ENCODE measurements around the gene RBM11. TPM values are rescaled to one million over a fixed set of nuclear protein-coding genes. Genes with fewer than 3 reads are reported as not detected.

RBM11 gene
- total RNA-seq, 1 experiment from 2014 or later, result 0.20 TPM

DNA sequence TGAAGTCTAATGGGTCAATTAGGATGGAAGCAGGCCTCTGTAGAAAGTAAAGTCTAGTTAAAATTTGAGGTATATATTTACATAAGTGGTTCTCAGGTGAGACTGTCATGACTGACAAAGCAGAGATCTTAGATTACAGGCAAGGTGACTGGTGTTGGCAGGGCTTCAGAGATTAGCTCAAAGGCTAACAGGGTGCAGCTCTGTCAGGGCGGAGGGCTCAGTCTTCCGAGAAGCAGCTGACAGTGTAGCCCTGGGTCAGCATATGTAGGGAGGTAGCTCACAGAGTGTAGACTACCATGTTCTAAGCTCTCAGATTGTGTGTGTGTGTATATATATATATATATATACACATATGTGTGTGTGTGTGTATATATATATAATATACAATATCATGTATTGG, 54.7 kb downstream of the RBM11 start:
- DNase-seq (ENCODE audit: low read depth), result no peak

DNA sequence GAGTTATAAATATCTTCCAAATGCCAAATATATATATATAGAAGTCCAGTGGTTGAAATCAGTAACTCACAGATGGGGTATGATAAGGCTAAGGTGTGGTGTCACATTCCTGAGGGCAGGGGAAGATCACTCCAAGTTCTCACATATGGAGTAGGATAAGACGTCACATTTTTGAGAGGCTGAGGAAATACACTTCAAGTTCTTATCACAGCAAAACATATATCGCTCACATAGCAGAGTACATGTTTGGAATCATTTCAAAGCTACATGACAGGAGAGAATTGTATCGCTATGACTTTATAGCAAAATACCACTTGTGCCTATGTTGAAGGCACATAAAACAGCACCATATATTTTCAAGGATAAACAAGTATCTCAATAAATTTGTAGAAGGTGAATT, 55.1 kb downstream of the RBM11 start:
- no peak for DNase-seq (ENCODE audit: low read depth)

DNA sequence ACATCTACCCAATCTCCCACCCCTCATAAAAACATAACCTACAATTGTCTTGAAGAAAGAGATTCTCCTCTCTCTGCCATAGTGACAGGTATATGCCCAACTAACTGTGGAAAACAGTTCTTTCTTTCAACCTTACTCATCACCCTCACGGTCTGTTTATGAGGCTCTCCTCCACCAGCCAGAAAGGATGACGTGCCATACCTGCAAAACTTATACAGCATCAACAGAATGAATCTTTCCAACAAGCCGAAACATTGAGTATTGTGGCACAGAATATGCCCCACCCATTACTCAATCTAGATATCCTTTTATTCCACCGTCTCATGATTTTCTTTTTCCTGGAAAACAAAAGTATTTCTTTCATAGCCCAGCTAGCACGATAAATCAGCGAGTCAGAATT, 55.7 kb downstream of the RBM11 start:
- no peak for DNase-seq (ENCODE audit: low read depth)

DNA sequence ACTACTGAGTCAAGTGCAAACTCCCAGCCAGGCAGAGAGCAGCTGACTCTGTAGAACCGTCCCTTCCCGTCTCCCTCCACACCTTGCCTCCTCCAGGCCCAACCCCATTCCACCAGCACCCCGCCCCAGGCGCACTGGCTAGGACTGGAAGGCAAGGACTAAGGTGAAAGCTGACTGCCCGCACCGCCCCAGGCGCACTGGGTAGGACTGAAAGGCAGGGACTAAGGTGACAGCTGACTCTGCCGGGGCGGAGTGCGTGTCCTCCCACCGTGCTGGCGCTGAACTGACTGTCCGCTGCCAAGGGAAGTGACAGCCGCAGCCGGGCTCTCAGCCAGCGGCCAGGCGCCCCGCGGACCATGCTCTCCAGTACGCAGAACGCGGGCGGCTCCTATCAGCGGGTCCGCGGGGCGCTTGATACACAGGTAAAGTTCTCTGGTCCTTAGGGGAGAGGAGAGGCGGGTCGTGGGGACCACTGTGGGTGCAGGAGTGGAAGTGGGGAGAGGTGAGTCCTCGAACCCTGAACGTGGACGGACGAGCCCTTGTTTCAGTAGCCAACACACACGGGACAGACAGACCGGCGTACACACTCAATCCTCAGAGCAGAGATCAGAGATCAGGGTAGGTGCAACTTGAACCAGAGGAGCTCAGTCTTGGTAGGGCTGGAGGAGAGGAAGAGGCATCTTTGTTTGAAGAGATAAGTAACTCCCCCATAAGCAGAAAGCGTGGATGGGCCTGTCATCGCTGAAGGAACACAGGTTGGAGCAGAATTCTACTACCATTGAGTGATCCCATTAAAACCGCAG, 58.0 kb downstream of the RBM11 start:
- DNase-seq (ENCODE audit: low read depth), result no peak

DNA sequence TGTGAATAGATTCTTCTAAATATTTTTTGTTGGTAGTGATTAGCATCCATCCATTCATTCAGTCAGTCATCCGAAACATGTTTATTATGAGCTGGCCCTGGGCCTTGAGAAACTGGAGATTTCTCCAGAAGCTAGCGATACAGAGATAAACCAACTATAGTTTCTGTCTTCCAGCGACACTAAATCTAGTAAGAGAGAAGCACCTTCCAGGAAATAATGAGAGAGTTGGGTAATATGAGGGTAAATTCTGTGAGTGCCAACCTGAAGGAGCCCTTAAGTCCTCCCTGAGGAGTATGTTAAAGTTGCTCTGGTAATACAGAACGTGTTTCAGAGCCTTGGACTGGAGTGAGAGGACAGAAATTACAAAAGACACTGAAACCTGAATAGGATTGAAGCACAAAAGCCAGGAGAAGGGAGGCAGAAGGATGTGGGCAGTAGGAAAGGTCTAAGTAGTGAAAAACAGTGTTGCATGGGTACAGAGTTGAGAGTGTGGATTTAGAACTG, 59.8 kb downstream of the RBM11 start:
- DNase-seq (ENCODE audit: low read depth), result no peak

Other genes starting within 250 kb of the RBM11 start
- gene LIPI, start 5.2 kb upstream of the RBM11 start, total RNA-seq (2014; rRNA removed; shearing (Covaris generic)), result not detected in 2 replicates
- gene HSPA13, start 167.0 kb downstream of the RBM11 start, total RNA-seq (2014; rRNA removed; shearing (Covaris generic)), result 84.8 and 107 TPM in 2 replicates